Caco-2 (cell line): ENCODE measurements around the gene CACNA1C. TPM values are rescaled to one million over a fixed set of nuclear protein-coding genes. Genes with fewer than 3 reads are reported as not detected.

ENCODE experiments used
- BruUV-seq: library from RNA; stranded (reverse); fragments of 400-500 nt; replicated peaks from 2 replicates; lab custom pipeline; 2021; lab: Mats Ljungman, UMichigan
- CTCF ChIA-PET: fragments of 300-600 bp; sonication (Branson Sonifier 250); formaldehyde crosslinking; loops from one replicate; lab custom pipeline; 2022; ENCODE audit warnings: antibody characterized with exemption; lab: Charles Lee
- POLR2A ChIA-PET: fragments of 300-600 bp; sonication (Branson Sonifier 250); formaldehyde crosslinking; loops from one replicate; lab custom pipeline; 2022; ENCODE audit warnings: antibody characterized with exemption; lab: Charles Lee
- DNase-seq, 2 experiments: peaks; one replicate each; pipeline versions ENCODE4 v3.0.0 to v3.0.0-alpha.2; 2020 to 2022
- H3K27me3 ChIP-seq: replicated peaks from 2 replicates; pipeline ENCODE4 v1.6.0; 2011; ENCODE audit warnings: low read length; ENCODE audit not compliant: control insufficient read depth, insufficient read depth
- H3K36me3 ChIP-seq: 2 replicates; pipeline ENCODE4 v1.5.1; 2011; ENCODE audit warnings: low read length; ENCODE audit not compliant: control insufficient read depth, insufficient read depth
- H3K4me1 ChIP-seq: fragments of 250-450 bp; sonication (Bioruptor Pico); 2 replicates; pipeline ENCODE4 v1.5.1; 2020; ENCODE audit warnings: mild to moderate bottlenecking
- H3K4me3 ChIP-seq: 2 replicates; pipeline ENCODE4 v1.5.1; 2011; ENCODE audit warnings: low read depth, mild to moderate bottlenecking, control low read depth, low read length
- H3K9me3 ChIP-seq: fragments of 250-450 bp; sonication (Bioruptor Pico); 2 replicates; pipeline ENCODE4 v1.5.1; 2020; ENCODE audit warnings: mild to moderate bottlenecking, moderate library complexity
- H3K27ac Mint-ChIP-seq: one replicate; pipeline ENCODE4 v1.8.0; 2022; ENCODE audit warnings: mixed read lengths; ENCODE audit not compliant: unreplicated experiment
- H3K27me3 Mint-ChIP-seq: one replicate; pipeline ENCODE4 v1.8.0; 2022; ENCODE audit warnings: mixed read lengths; ENCODE audit not compliant: insufficient read depth, unreplicated experiment
- H3K36me3 Mint-ChIP-seq: one replicate; pipeline ENCODE4 v1.8.0; 2022; ENCODE audit warnings: mild to moderate bottlenecking, mixed read lengths; ENCODE audit not compliant: insufficient read depth, unreplicated experiment
- H3K4me1 Mint-ChIP-seq: one replicate; pipeline ENCODE4 v1.8.0; 2022; ENCODE audit warnings: low read depth, mixed read lengths; ENCODE audit not compliant: unreplicated experiment
- H3K4me3 Mint-ChIP-seq: one replicate; pipeline ENCODE4 v1.8.0; 2022; ENCODE audit warnings: mild to moderate bottlenecking, moderate library complexity, mixed read lengths; ENCODE audit not compliant: unreplicated experiment
- H3K9me3 Mint-ChIP-seq: one replicate; pipeline ENCODE4 v1.8.0; 2022; ENCODE audit warnings: mixed read lengths; ENCODE audit not compliant: unreplicated experiment
- intact Hi-C: fragments of 100-400 bp; cut with micrococcal nuclease; formaldehyde crosslinking; loops from one replicate; pipeline ENCODE4 v1.10.0; 2022; ENCODE audit not compliant: unreplicated experiment
- total RNA-seq: library from RNA; stranded (reverse); gene quantifications from 2 replicates; pipeline ENCODE4 v1.2.3, GENCODE V29; 2022
- TF ChIP-seq, protein P1 (sequence below), 2 experiments: fragments of 200-600 bp in 1 of 2; IDR thresholded peaks; 1 replicate in 1 of 2; 2 replicates in 1 of 2; pipeline versions ENCODE4 v1.5.1 to v1.8.0; 2011 to 2022; ENCODE audit warnings: antibody characterized with exemption in 1 of 2, control low read depth in 1 of 2, inconsistent platforms in 1 of 2, low read depth in 1 of 2, low read length in 1 of 2, mild to moderate bottlenecking in 1 of 2, moderate library complexity in 1 of 2; ENCODE audit not compliant: insufficient read depth in 1 of 2, severe bottlenecking in 1 of 2, unreplicated experiment in 1 of 2

Gene CACNA1C
- total RNA-seq, 1 experiment from 2014 or later: not detected

DNA sequence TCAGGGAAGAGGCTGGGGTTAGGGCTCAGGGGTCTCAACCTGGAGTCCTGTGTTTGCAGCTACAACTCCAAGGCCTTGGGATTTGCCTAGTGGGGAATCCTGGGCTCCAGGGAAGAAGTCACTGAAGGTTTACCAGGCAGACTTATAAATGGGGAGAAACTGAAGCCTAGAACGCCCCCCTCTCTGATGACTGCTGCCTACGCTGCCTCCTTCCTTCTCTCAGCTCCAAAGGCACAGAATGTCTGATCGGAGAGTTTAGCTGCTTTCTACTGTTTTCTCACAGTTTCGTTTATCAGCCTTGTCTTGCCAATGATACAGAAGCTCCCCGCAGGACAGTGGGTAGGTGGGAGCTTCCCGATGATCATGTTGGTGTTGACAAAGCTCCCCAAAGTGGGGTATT lies 101.7 kb downstream of the CACNA1C start:
- H3K9me3 ChIP-seq: no peaks in the 10 kb centered on the region
- CTCF ChIA-PET: no interaction called here
- intact Hi-C loops: no loop called here
- BruUV-seq: no TSS peak
- H3K36me3 Mint-ChIP-seq: no peaks in the 10 kb centered on the region
- H3K9me3 Mint-ChIP-seq: no peaks in the 10 kb centered on the region
- no peak overlapping the region for H3K4me3 ChIP-seq
- TF ChIP-seq, protein P1, sequence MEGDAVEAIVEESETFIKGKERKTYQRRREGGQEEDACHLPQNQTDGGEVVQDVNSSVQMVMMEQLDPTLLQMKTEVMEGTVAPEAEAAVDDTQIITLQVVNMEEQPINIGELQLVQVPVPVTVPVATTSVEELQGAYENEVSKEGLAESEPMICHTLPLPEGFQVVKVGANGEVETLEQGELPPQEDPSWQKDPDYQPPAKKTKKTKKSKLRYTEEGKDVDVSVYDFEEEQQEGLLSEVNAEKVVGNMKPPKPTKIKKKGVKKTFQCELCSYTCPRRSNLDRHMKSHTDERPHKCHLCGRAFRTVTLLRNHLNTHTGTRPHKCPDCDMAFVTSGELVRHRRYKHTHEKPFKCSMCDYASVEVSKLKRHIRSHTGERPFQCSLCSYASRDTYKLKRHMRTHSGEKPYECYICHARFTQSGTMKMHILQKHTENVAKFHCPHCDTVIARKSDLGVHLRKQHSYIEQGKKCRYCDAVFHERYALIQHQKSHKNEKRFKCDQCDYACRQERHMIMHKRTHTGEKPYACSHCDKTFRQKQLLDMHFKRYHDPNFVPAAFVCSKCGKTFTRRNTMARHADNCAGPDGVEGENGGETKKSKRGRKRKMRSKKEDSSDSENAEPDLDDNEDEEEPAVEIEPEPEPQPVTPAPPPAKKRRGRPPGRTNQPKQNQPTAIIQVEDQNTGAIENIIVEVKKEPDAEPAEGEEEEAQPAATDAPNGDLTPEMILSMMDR (IDR thresholded peaks at IDR 0.05; ENCODE audit: insufficient read depth in 1 of 2, low read depth in 1 of 2, low read length in 1 of 2, severe bottlenecking in 1 of 2, unreplicated experiment in 1 of 2): no peak
- POLR2A ChIA-PET: no interaction called here
- H3K27me3 ChIP-seq: no peaks in the 10 kb centered on the region
- H3K27me3 Mint-ChIP-seq: peaks cover 4% of the 10 kb centered on the region
- no peak for DNase-seq
- no peak overlapping the region for H3K27ac Mint-ChIP-seq
- no peaks in the 10 kb centered on the region for H3K4me1 Mint-ChIP-seq
- H3K36me3 ChIP-seq: no peaks in the 10 kb centered on the region
- H3K4me1 ChIP-seq: no peaks in the 10 kb centered on the region
- no peak overlapping the region for H3K4me3 Mint-ChIP-seq

DNA sequence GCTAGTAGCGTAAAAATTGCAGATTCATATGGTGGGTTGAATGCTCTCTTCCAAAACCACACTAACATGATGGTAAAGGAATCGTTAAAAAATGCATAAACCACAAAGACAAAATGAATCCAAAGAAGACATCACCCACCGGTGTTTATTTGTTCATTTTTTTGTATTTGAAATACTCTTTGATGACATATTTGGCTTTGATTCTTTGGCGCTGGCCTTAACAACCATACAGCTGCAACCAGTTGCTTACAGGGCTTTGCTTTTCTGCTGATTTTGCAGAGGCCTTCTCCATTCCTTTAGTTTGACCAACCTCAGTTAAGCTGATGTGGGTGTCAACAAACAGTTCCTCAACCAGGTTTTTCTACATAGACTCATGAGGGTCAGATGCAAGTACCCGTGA lies 103.5 kb downstream of the CACNA1C start:
- no TSS peak for BruUV-seq
- intact Hi-C loops: no loop called here
- TF ChIP-seq, protein P1 (IDR thresholded peaks at IDR 0.05; ENCODE audit: insufficient read depth in 1 of 2, low read depth in 1 of 2, low read length in 1 of 2, severe bottlenecking in 1 of 2, unreplicated experiment in 1 of 2): no peak
- Histone ChIP-seq H3K9me3 (no peaks in the 10 kb centered on the region), H3K36me3 (no peaks in the 10 kb centered on the region), H3K4me1 (no peaks in the 10 kb centered on the region), H3K4me3 (no peak overlapping the region), H3K27me3 (no peaks in the 10 kb centered on the region)
- Mint-ChIP-seq H3K36me3 (no peaks in the 10 kb centered on the region), H3K27ac (no peak overlapping the region), H3K9me3 (no peaks in the 10 kb centered on the region), H3K4me3 (no peak overlapping the region), H3K27me3 (no peaks in the 10 kb centered on the region), H3K4me1 (no peaks in the 10 kb centered on the region)
- CTCF ChIA-PET: no interaction called here
- no peak for DNase-seq
- POLR2A ChIA-PET: no interaction called here

DNA sequence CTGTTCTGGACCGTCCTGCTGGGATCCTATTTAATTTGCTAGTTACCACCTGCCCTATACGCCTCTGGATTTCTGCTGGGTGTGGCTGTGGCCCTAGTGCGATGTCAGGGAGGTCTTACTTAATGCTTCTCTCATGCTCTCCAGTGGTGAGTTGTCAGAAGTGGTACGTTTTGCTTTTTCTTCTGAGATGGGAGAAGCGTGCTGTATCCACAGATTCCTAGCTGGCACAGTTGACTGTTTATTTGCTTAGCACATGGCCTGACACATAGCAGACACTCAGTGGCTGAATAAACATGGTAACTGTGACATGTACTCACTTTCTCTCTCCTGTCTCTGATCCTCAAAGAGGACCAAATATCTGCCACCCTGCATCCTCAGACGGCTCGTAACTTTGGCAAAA lies 107.3 kb downstream of the CACNA1C start:
- H3K27me3 ChIP-seq: no peaks in the 10 kb centered on the region
- CTCF ChIA-PET: no interaction called here
- Mint-ChIP-seq H3K4me1 (no peaks in the 10 kb centered on the region), H3K36me3 (no peaks in the 10 kb centered on the region), H3K4me3 (no peak overlapping the region), H3K27me3 (no peaks in the 10 kb centered on the region), H3K27ac (no peak overlapping the region), H3K9me3 (no peaks in the 10 kb centered on the region)
- intact Hi-C loops: no loop called here
- no peaks in the 10 kb centered on the region for H3K36me3 ChIP-seq
- POLR2A ChIA-PET: no interaction called here
- DNase-seq: no peak
- H3K4me3 ChIP-seq: no peak overlapping the region
- TF ChIP-seq, protein P1 (IDR thresholded peaks at IDR 0.05; ENCODE audit: insufficient read depth in 1 of 2, low read depth in 1 of 2, low read length in 1 of 2, severe bottlenecking in 1 of 2, unreplicated experiment in 1 of 2): no peak
- BruUV-seq: no TSS peak
- H3K9me3 ChIP-seq: no peaks in the 10 kb centered on the region
- H3K4me1 ChIP-seq: 0 out of 2 replicates have a peak, but pooled peaks cover 4% of the 10 kb centered on the region
